Measurements from ENCODE around the gene MMD. TPM values are rescaled to one million over a fixed set of nuclear protein-coding genes. Genes with fewer than 3 reads are reported as not detected.
"Not testable (repeated sequence)": the region's sequence is repeated elsewhere in the genome, so short reads cannot be mapped to it uniquely, and the experiment has no call there.

The MMD gene
- total RNA-seq, 1 experiment from 2014 or later, result 11.2 TPM

GRCh38 chr17:55430541-55431288 lies 9.1 kb upstream of the MMD start:
- in situ Hi-C loops (cut with HindIII; ENCODE audit: low pct_unique_long_range_greater_than_20kb, low sequenced_read_pairs), result no loop called here
- no peak for DNase-seq (ENCODE audit: low read depth, low spot score)

GRCh38 chr17:55427587-55427882 lies 5.9 kb upstream of the MMD start:
- in situ Hi-C loops (cut with HindIII; ENCODE audit: low pct_unique_long_range_greater_than_20kb, low sequenced_read_pairs), result no loop called here
- DNase-seq (ENCODE audit: low read depth, low spot score), result no peak

GRCh38 chr17:55426851-55427586 lies 5.4 kb upstream of the MMD start:
- in situ Hi-C loops (cut with HindIII; ENCODE audit: low pct_unique_long_range_greater_than_20kb, low sequenced_read_pairs), result no loop called here
- peak; percentile 77 for DNase-seq (ENCODE audit: low read depth, low spot score)

GRCh38 chr17:55424893-55425540 lies 3.4 kb upstream of the MMD start:
- in situ Hi-C loops (cut with HindIII; ENCODE audit: low pct_unique_long_range_greater_than_20kb, low sequenced_read_pairs), result no loop called here
- no peak for DNase-seq (ENCODE audit: low read depth, low spot score)

DNA sequence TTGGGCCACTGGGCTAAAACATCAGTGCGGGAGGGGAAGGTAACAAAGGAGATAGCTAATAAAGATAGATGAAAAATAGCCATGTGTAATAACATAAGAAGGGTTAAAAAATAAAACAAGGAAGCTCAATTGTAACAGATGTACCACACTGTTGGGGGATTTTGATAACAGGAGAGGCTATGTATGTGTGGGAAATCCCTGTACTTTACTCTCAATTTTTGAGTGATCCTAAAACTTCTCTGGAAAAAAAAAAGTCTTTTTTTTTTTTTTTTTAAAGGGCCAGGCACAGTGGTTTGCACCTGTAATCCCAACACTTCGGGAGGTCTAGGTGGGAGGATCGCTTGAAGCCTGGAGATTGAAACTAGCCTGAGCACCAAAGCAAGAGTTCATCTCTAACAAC lies 1.9 kb upstream of the MMD start:
- no peak for DNase-seq (ENCODE audit: low read depth, low spot score)
- in situ Hi-C loops (cut with HindIII; ENCODE audit: low pct_unique_long_range_greater_than_20kb, low sequenced_read_pairs), result no loop called here

DNA sequence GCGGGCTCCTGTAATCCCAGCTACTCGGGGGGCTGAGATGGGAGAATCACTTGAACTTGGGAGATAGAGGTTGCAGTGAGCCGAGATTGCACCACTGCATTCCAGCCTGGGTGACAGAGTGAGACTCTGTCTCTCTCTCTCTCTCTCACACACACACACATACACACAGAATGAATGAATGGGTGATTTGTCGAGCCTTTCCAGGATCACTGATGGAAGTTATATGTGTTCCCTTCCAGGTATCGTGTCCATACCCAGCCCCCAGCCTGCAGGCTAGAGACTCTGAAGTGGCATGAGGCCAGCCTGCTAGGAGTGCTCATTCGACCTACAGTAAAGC lies 1.2 kb upstream of the MMD start:
- DNase-seq (ENCODE audit: low read depth, low spot score); in situ Hi-C loops (cut with HindIII; ENCODE audit: low pct_unique_long_range_greater_than_20kb, low sequenced_read_pairs): not testable (repeated sequence)

GRCh38 chr17:55420776-55421178 lies 858 bp downstream of the MMD start:
- DNase-seq (ENCODE audit: low read depth, low spot score), result peak; percentile 26
- in situ Hi-C loops (cut with HindIII; ENCODE audit: low pct_unique_long_range_greater_than_20kb, low sequenced_read_pairs), result no loop called here

- DNase-seq (ENCODE audit: low read depth, low spot score), result no peak
- in situ Hi-C loops (cut with HindIII; ENCODE audit: low pct_unique_long_range_greater_than_20kb, low sequenced_read_pairs), result no loop called here
Observed at GRCh38 chr17:55420067-55420775, 1.4 kb downstream of the MMD start.

- no peak for DNase-seq (ENCODE audit: low read depth, low spot score)
- in situ Hi-C loops (cut with HindIII; ENCODE audit: low pct_unique_long_range_greater_than_20kb, low sequenced_read_pairs), result no loop called here
Observed at GRCh38 chr17:55418369-55419268, 3.0 kb downstream of the MMD start.

DNA sequence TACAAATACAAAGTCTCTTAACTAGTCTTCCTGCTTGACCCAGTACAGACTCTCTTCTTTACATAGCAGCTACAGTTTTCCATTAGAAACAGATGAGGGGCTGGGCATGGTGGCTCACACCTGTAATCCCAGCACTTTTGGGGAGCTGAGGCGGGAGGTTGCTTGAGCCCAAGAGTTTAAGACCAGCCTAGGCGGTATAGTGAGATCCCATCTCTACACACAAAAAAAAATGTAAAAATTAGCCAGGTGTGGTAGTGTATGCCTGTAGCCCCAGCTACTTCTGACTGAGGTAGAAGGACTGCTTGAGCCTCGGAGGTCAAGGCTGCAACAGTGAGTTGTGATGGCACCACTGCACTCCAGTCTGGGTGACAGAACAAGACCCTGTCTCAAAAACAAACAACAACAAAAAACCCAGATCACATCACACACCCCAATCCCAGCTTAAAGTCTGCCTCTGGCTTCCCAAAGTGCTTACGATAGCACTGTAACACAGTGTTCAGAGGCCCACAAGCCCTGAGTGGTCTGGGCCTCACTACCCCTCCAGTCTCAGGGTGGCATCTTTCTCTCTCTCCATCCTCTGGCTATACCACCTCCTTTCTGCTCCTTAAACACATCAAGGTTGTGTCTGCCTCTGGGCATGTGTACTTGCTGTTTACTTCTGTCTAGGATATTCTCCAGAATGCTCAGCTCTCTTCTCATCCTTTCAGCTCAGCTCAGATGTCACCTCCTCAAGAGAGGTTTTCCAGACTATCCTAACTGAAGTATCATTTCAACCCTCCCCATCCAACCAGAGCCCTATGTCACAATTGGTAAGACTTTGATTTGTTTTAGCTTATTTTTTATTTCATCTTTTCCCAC lies 4.0 kb downstream of the MMD start:
- in situ Hi-C loops (cut with HindIII; ENCODE audit: low pct_unique_long_range_greater_than_20kb, low sequenced_read_pairs), result no loop called here
- DNase-seq (ENCODE audit: low read depth, low spot score), result no peak

GRCh38 chr17:55416470-55417052 lies 5.1 kb downstream of the MMD start:
- in situ Hi-C loops (cut with HindIII; ENCODE audit: low pct_unique_long_range_greater_than_20kb, low sequenced_read_pairs), result no loop called here
- no peak for DNase-seq (ENCODE audit: low read depth, low spot score)

DNA sequence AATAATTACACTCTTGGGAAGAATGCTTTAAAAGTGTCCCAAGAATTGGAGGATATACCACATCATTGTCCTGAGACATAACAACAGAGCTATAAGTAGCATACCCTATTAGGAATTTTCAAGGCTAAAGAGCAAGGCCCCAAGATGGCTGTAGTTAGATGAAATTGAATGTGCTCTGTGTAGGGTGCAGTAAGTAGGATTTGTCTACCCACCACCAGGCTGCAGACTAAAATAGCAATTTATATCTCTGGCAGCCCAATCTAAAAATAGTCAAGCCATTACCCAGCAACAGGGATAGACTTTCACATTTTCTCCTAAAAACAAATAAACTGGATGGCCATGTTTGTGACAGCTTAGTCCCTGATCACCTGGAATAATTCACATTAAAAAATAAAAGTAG lies 5.6 kb downstream of the MMD start:
- in situ Hi-C loops (cut with HindIII; ENCODE audit: low pct_unique_long_range_greater_than_20kb, low sequenced_read_pairs), result no loop called here
- no peak for DNase-seq (ENCODE audit: low read depth, low spot score)

GRCh38 chr17:55414983-55415382 lies 6.7 kb downstream of the MMD start:
- in situ Hi-C loops (cut with HindIII; ENCODE audit: low pct_unique_long_range_greater_than_20kb, low sequenced_read_pairs), result no loop called here

DNA sequence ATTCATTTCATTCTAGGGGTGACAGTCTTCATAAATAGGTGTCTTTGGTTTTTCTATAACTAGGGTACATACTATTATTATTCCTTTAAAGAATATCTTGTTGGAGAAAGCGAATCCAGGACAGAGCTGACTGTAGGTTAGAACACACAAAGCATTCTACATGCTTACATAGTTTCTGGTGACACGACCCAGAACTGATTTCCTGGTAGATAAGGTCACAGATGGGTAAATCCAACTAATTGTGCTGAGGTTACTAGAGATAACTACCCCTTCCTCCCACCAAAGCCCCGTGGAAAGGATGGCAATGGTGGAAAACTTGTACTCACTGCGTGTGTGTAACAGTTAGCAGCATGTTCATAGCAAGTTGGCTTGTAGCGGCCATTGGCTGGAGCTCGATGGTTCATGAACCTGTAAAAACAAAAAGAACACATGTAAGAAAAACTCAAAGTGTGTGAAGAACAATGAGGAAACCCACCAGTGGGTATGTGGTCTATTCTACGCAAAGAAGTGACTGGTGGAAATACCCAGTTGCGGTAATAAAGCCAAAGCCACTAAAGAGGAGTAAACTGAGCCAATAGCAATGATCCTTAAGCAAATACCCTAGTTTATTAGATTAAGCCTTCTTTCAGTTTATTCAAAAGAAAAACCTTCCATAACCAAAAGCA lies 7.7 kb downstream of the MMD start:
- in situ Hi-C loops (cut with HindIII; ENCODE audit: low pct_unique_long_range_greater_than_20kb, low sequenced_read_pairs), result no loop called here
- DNase-seq (ENCODE audit: low read depth, low spot score), result no peak

More at GRCh38 chr17:55414983-55415382, 6.7 kb downstream of the MMD start:
- no peak for DNase-seq (ENCODE audit: low read depth, low spot score)

DNA sequence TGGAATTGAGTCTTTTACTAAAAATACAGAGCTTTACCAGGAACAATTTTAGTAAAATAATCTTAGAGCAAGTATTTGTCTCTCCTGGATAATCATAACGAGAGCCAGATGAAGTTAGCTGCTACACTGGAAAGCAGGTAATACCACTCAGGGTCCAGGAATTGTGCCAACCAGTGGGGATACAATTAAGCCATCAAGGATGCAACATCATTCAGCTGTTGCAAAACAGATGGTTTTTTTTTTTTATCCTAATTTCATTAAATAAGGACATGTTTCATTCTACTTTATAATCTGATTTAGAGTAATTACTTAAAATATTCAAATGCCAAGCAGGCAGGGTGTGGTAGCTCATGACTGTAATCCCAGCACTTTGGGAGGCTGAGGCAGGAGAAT lies 10.2 kb downstream of the MMD start:
- DNase-seq (ENCODE audit: low read depth, low spot score), result no peak
- in situ Hi-C loops (cut with HindIII; ENCODE audit: low pct_unique_long_range_greater_than_20kb, low sequenced_read_pairs), result no loop called here
